LoVo (cell line): ENCODE data around the gene GMDS.
A peak's percentile ranks its signal among the peaks of the same experiment; 100 is the strongest.
"Not testable (repeated sequence)": the region's sequence is repeated elsewhere in the genome, so short reads cannot be mapped to it uniquely, and the experiment has no call there.

Experiments used
- DNase-seq: peaks from one replicate; pipeline ENCODE4 v3.0.0-alpha.2; 2016; ENCODE audit warnings: low spot score

Gene GMDS

GRCh38 chr6:1770968-1771723 is 474.3 kb downstream of the GMDS start:
- peak; percentile 16 for DNase-seq

GRCh38 chr6:1770435-1770843 is 475.0 kb downstream of the GMDS start:
- DNase-seq = no peak

- peak; percentile 49 for DNase-seq
These were observed 477.7 kb downstream of the GMDS start for GRCh38 chr6:1767481-1768246.

- no peak for DNase-seq
These were observed 478.8 kb downstream of the GMDS start for GRCh38 chr6:1766654-1767053.

- DNase-seq = no peak
These were observed 480.1 kb downstream of the GMDS start for GRCh38 chr6:1765160-1765903.

GRCh38 chr6:1764397-1764987 is 480.9 kb downstream of the GMDS start:
- no peak for DNase-seq

GRCh38 chr6:1763404-1763803 is 482.0 kb downstream of the GMDS start:
- DNase-seq = no peak

GRCh38 chr6:1762203-1762602 is 483.2 kb downstream of the GMDS start:
- DNase-seq = no peak

GRCh38 chr6:1761477-1761877 is 483.9 kb downstream of the GMDS start:
- DNase-seq = peak; percentile 42

GRCh38 chr6:1760876-1761275 is 484.5 kb downstream of the GMDS start:
- no peak for DNase-seq

GRCh38 chr6:1759870-1760269 is 485.5 kb downstream of the GMDS start:
- DNase-seq = no peak

GRCh38 chr6:1758076-1758679 is 487.2 kb downstream of the GMDS start:
- no peak for DNase-seq

- no peak for DNase-seq
These were observed 488.3 kb downstream of the GMDS start for GRCh38 chr6:1757131-1757530.

- no peak for DNase-seq
These were observed 488.8 kb downstream of the GMDS start for GRCh38 chr6:1756472-1757129.

- not testable (repeated sequence) for DNase-seq
These were observed 494.3 kb downstream of the GMDS start for GRCh38 chr6:1751063-1751462.

- DNase-seq = no peak
These were observed 496.4 kb downstream of the GMDS start for GRCh38 chr6:1749041-1749440.

- DNase-seq = no peak
These were observed 497.9 kb downstream of the GMDS start for GRCh38 chr6:1747531-1747930.

- DNase-seq = no peak
These were observed 498.4 kb downstream of the GMDS start for GRCh38 chr6:1747003-1747402.

GRCh38 chr6:1745814-1746213 is 499.6 kb downstream of the GMDS start:
- no peak for DNase-seq

GRCh38 chr6:1744543-1744942 is 500.9 kb downstream of the GMDS start:
- no peak for DNase-seq

GRCh38 chr6:1739680-1740079 is 505.7 kb downstream of the GMDS start:
- no peak for DNase-seq
